HepG2 (cell line): ENCODE measurements around the gene LLGL2. TPM values are rescaled to one million over a fixed set of nuclear protein-coding genes. Genes with fewer than 3 reads are reported as not detected.

Experiments
- CENPX ChIP-seq: sonication (generic); formaldehyde crosslinking; IDR thresholded peaks from 2 replicates; pipeline ENCODE4 v1.9.0; 2021; ENCODE audit warnings: mild to moderate bottlenecking, missing genetic modification reagents, moderate library complexity
- MAZ ChIP-seq, 2 experiments: sonication (generic) in 1 of 2; formaldehyde crosslinking in 1 of 2; IDR thresholded peaks; 2 replicates each; pipeline versions ENCODE4 v1.5.0 to v1.6.1; 2012 to 2020; ENCODE audit warnings: low read depth in 2 of 2, mild to moderate bottlenecking in 2 of 2, borderline replicate concordance in 1 of 2, improper control_type of control experiment in 1 of 2, low read length in 1 of 2, missing genetic modification reagents in 1 of 2, moderate library complexity in 1 of 2
- NFATC3 ChIP-seq: sonication (generic); formaldehyde crosslinking; IDR thresholded peaks from 2 replicates; pipeline ENCODE4 v1.5.1; 2020; ENCODE audit warnings: mild to moderate bottlenecking, missing genetic modification reagents
- NFE2L2 ChIP-seq: fragments of 150-350 bp; IDR thresholded peaks from 2 replicates; pipeline ENCODE4 v1.6.1; 2014; ENCODE audit warnings: low read length
- RAD21 ChIP-seq: fragments of 450-650 bp; formaldehyde crosslinking; IDR thresholded peaks from 2 replicates; pipeline ENCODE4 v1.5.0; 2020; ENCODE audit warnings: mild to moderate bottlenecking
- RBAK ChIP-seq: sonication (generic); formaldehyde crosslinking; IDR thresholded peaks from 2 replicates; pipeline ENCODE4 v1.5.1; 2020; ENCODE audit warnings: mild to moderate bottlenecking, missing genetic modification reagents
- SIX4 ChIP-seq: sonication (generic); formaldehyde crosslinking; IDR thresholded peaks from 2 replicates; pipeline ENCODE4 v1.4.0; 2020; ENCODE audit warnings: missing genetic modification reagents
- SMAD9 ChIP-seq: sonication (generic); formaldehyde crosslinking; IDR thresholded peaks from 2 replicates; pipeline ENCODE4 v1.5.1; 2020; ENCODE audit warnings: mild to moderate bottlenecking, missing genetic modification reagents
- SYNCRIP ChIP-seq: fragments of 200-400 bp; formaldehyde crosslinking; IDR thresholded peaks from 2 replicates; pipeline ENCODE4 v1.6.1; 2018; ENCODE audit warnings: mild to moderate bottlenecking, low read depth, low read length; ENCODE audit not compliant: insufficient read depth
- polyA plus RNA-seq, 8 experiments: library from polyadenylated mRNA; depleted of rRNA in 3 of 8; stranded (reverse) in 7 of 8; unstranded in 1 of 8; fragments of >200 nt; fragmentation: Illumina TruSeq in 4 of 8; extraction: Trizol in 4 of 8; gene quantifications; 2 replicates each; pipeline versions ENCODE4 v1.2.1 to v1.2.3, GENCODE V29; 2011 to 2016; ENCODE audit warnings: low read depth in 4 of 8, missing spikeins in 1 of 8, mixed read lengths in 1 of 8; ENCODE audit not compliant: insufficient read depth in 1 of 8
- total RNA-seq, 5 experiments: library from RNA; depleted of rRNA; stranded (reverse); fragments of >200 nt; fragmentation: Illumina TruSeq; extraction: Trizol; gene quantifications; 2 replicates each; pipeline ENCODE4 v1.2.3, GENCODE V29; 2016; ENCODE audit warnings: low read depth in 1 of 5
- TF ChIP-seq, protein P1 (sequence below), 2 experiments: fragments of 450-650 bp in 1 of 2; sonication (generic) in 1 of 2; formaldehyde crosslinking in 1 of 2; IDR thresholded peaks; 2 replicates each; pipeline versions ENCODE4 v1.6.1 to v1.8.0; 2016 to 2022; ENCODE audit warnings: antibody characterized with exemption in 1 of 2, mild to moderate bottlenecking in 1 of 2, missing genetic modification reagents in 1 of 2
- TF ChIP-seq, protein P2 (sequence below): sonication (generic); formaldehyde crosslinking; IDR thresholded peaks from 2 replicates; pipeline ENCODE4 v1.5.0; 2020; ENCODE audit warnings: missing genetic modification reagents

LLGL2 gene
- total and polyA plus RNA-seq, 2 of the 13 experiments (the other 11 are each of a cell fraction or from before 2014, with no cell fraction given), result 83.0 to 86.7 TPM

GRCh38 chr17:75594499-75595283 lies 69.2 kb downstream of the LLGL2 start (continued):
- TF ChIP-seq, protein P1, sequence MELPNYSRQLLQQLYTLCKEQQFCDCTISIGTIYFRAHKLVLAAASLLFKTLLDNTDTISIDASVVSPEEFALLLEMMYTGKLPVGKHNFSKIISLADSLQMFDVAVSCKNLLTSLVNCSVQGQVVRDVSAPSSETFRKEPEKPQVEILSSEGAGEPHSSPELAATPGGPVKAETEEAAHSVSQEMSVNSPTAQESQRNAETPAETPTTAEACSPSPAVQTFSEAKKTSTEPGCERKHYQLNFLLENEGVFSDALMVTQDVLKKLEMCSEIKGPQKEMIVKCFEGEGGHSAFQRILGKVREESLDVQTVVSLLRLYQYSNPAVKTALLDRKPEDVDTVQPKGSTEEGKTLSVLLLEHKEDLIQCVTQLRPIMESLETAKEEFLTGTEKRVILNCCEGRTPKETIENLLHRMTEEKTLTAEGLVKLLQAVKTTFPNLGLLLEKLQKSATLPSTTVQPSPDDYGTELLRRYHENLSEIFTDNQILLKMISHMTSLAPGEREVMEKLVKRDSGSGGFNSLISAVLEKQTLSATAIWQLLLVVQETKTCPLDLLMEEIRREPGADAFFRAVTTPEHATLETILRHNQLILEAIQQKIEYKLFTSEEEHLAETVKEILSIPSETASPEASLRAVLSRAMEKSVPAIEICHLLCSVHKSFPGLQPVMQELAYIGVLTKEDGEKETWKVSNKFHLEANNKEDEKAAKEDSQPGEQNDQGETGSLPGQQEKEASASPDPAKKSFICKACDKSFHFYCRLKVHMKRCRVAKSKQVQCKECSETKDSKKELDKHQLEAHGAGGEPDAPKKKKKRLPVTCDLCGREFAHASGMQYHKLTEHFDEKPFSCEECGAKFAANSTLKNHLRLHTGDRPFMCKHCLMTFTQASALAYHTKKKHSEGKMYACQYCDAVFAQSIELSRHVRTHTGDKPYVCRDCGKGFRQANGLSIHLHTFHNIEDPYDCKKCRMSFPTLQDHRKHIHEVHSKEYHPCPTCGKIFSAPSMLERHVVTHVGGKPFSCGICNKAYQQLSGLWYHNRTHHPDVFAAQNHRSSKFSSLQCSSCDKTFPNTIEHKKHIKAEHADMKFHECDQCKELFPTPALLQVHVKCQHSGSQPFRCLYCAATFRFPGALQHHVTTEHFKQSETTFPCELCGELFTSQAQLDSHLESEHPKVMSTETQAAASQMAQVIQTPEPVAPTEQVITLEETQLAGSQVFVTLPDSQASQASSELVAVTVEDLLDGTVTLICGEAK (IDR thresholded peaks at IDR 0.05), result no peak
- TF ChIP-seq, protein P1 (CRISPR knock-in tag; IDR thresholded peaks at IDR 0.05), result 0 out of 2 replicates have a peak, but pooled peaks have one; percentile 28
- TF ChIP-seq RAD21 (CRISPR knock-in tag) (peak; percentile 47; the same call in 1 of the 2 replicates), SYNCRIP (no peak), MAZ (IDR thresholded peaks at IDR 0.05; ENCODE audit: borderline replicate concordance, low read depth, low read length) (no peak), MAZ (CRISPR knock-in tag; IDR thresholded peaks at IDR 0.05; ENCODE audit: low read depth) (no peak), CENPX (CRISPR knock-in tag) (no peak), RBAK (no peak), SMAD9 (no peak), NFATC3 (no peak), SIX4 (no peak), NFE2L2 (no peak)
- TF ChIP-seq, protein P2, sequence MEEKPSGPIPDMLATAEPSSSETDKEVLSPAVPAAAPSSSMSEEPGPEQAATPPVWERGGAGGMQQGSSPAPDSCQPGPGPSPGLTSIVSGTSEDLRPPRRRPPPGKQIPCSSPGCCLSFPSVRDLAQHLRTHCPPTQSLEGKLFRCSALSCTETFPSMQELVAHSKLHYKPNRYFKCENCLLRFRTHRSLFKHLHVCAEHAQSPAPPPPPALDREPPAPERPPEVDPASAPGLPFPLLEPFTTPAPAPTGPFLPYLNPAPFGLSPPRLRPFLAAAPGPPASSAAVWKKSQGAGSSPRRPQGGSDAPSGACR (CRISPR knock-in tag), result no peak
